ENCODE measurements around the gene CDC5L. TPM values are rescaled to one million over a fixed set of nuclear protein-coding genes. Genes with fewer than 3 reads are reported as not detected.

Gene CDC5L
- total and polyA plus RNA-seq, 2 of the 13 experiments (the other 11 are each of a cell fraction or from before 2014, with no cell fraction given) = 11.0 to 34.2 TPM

- TF ChIP-seq AHDC1 (CRISPR knock-in tag; IDR thresholded peaks at IDR 0.05; ENCODE audit: borderline replicate concordance) (no peak), DRAP1 (CRISPR knock-in tag; IDR thresholded peaks at IDR 0.05) (no peak), ZNF367 (CRISPR knock-in tag; IDR thresholded peaks at IDR 0.05; ENCODE audit: borderline replicate concordance) (no peak), ATF7 (IDR thresholded peaks at IDR 0.05) (no peak), ATF7 (CRISPR knock-in tag; IDR thresholded peaks at IDR 0.05) (no peak), ZNF605 (CRISPR knock-in tag; IDR thresholded peaks at IDR 0.05) (no peak), XRCC5 (optimal IDR thresholded peaks at IDR 0.05; ENCODE audit: low read length) (peak; percentile 83), ZNF777 (CRISPR knock-in tag; IDR thresholded peaks at IDR 0.05) (no peak), ZFP82 (CRISPR knock-in tag; IDR thresholded peaks at IDR 0.05; ENCODE audit: borderline replicate concordance) (no peak), ETV5 (CRISPR knock-in tag; IDR thresholded peaks at IDR 0.05; ENCODE audit: borderline replicate concordance) (no peak), ELF1 (CRISPR knock-in tag; IDR thresholded peaks at IDR 0.05) (no peak), ZNF557 (CRISPR knock-in tag; IDR thresholded peaks at IDR 0.05) (no peak), POLR2AphosphoS2 (IDR thresholded peaks at IDR 0.05; ENCODE audit: low read depth, low read length) (no peak), MAZ (IDR thresholded peaks at IDR 0.05; ENCODE audit: borderline replicate concordance, low read depth, low read length) (no peak), MAZ (CRISPR knock-in tag; IDR thresholded peaks at IDR 0.05; ENCODE audit: low read depth) (no peak), NCOA5 (CRISPR knock-in tag; IDR thresholded peaks at IDR 0.05) (no peak), ZNF746 (CRISPR knock-in tag; IDR thresholded peaks at IDR 0.05) (no peak), SP1 (IDR thresholded peaks at IDR 0.05) (no peak), SP1 (CRISPR knock-in tag; IDR thresholded peaks at IDR 0.05) (no peak), ZNF644 (CRISPR knock-in tag; IDR thresholded peaks at IDR 0.05; ENCODE audit: low read depth) (no peak), ESRRA (CRISPR knock-in tag; IDR thresholded peaks at IDR 0.05; ENCODE audit: low read depth) (peak; percentile 94)
- TF ChIP-seq, protein P1, sequence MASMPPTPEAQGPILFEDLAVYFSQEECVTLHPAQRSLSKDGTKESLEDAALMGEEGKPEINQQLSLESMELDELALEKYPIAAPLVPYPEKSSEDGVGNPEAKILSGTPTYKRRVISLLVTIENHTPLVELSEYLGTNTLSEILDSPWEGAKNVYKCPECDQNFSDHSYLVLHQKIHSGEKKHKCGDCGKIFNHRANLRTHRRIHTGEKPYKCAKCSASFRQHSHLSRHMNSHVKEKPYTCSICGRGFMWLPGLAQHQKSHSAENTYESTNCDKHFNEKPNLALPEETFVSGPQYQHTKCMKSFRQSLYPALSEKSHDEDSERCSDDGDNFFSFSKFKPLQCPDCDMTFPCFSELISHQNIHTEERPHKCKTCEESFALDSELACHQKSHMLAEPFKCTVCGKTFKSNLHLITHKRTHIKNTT (CRISPR knock-in tag; IDR thresholded peaks at IDR 0.05) = no peak
- TF ChIP-seq, protein P2, sequence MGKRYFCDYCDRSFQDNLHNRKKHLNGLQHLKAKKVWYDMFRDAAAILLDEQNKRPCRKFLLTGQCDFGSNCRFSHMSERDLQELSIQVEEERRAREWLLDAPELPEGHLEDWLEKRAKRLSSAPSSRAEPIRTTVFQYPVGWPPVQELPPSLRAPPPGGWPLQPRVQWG (CRISPR knock-in tag; IDR thresholded peaks at IDR 0.05; ENCODE audit: borderline replicate concordance, low read depth) = no peak
Measured at GRCh38 chr6:44338228-44339122, 49.0 kb upstream of the CDC5L start (continued).
